Measurements from ENCODE around the gene DCC. TPM values are rescaled to one million over a fixed set of nuclear protein-coding genes. Genes with fewer than 3 reads are reported as not detected.

DCC gene
- polyA plus RNA-seq, 1 experiment, result 0.67 TPM

DNA sequence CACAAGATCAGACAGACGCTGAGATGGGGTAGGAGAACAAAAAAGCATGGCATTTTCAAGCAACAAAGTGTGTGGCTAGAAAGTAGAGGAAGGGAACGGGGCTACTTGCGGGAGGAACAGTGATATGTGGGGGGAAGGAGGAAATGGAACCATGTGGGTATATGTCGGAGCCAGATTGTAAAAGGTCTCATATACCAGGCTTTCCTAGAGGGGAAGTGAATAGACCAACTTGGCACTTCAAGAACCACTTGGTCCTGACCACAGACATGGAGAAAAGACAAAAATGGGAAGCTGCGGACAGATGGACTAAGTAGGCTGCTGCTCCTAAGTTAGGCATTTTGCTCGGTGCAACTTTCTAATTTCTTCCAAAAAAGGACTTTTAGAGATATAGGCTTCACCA, 196.0 kb downstream of the DCC start:
- TF ChIP-seq, protein P1, sequence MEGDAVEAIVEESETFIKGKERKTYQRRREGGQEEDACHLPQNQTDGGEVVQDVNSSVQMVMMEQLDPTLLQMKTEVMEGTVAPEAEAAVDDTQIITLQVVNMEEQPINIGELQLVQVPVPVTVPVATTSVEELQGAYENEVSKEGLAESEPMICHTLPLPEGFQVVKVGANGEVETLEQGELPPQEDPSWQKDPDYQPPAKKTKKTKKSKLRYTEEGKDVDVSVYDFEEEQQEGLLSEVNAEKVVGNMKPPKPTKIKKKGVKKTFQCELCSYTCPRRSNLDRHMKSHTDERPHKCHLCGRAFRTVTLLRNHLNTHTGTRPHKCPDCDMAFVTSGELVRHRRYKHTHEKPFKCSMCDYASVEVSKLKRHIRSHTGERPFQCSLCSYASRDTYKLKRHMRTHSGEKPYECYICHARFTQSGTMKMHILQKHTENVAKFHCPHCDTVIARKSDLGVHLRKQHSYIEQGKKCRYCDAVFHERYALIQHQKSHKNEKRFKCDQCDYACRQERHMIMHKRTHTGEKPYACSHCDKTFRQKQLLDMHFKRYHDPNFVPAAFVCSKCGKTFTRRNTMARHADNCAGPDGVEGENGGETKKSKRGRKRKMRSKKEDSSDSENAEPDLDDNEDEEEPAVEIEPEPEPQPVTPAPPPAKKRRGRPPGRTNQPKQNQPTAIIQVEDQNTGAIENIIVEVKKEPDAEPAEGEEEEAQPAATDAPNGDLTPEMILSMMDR (IDR thresholded peaks at IDR 0.05; ENCODE audit: low read depth, low read length), result no peak
- CTCF ChIA-PET, result no interaction called here

DNA sequence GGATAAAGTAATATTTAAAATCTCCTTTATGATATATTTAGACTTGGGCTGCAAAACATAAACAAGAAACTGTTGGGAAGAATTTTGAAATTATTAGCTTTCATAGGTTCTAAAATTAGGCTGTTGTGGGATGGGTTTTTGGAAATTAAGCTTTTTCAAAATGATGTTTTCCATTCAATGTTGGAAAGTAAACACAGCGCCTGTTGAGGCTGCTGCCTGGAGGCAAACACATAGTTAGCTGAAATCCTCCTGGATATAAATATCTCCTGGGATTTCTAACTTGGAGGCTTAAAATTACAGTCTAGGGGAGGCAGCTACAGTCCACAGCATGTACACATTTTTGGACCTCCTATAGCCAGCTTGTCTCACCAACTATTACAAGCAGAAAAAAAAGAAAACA, 197.3 kb downstream of the DCC start:
- ChIA-PET CTCF (no interaction called here), POLR2A (no interaction called here)
- TF ChIP-seq, protein P1 (IDR thresholded peaks at IDR 0.05; ENCODE audit: low read depth, low read length), result no peak
- Histone ChIP-seq H3K27me3 (ENCODE audit: control insufficient read depth, insufficient read depth, low read length) (no peaks in the 10 kb centered on the region), H3K4me3 (ENCODE audit: low read depth, low read length) (no peak overlapping the region), H3K9me3 (ENCODE audit: control insufficient read depth, insufficient read depth, low read length) (no peaks in the 10 kb centered on the region), H3K27ac (ENCODE audit: low read depth, low read length) (no peak overlapping the region)
- no peak for DNase-seq (ENCODE audit: low read depth, low spot score)

More for the DNA sequence above, 196.0 kb downstream of the DCC start:
- POLR2A ChIA-PET, result no interaction called here
- no peak for DNase-seq (ENCODE audit: low read depth, low spot score)
- no peaks in the 10 kb centered on the region for H3K9me3 ChIP-seq (ENCODE audit: control insufficient read depth, insufficient read depth, low read length)
- no peaks in the 10 kb centered on the region for H3K27me3 ChIP-seq (ENCODE audit: control insufficient read depth, insufficient read depth, low read length)
- no peak overlapping the region for H3K27ac ChIP-seq (ENCODE audit: low read depth, low read length)
- no peak overlapping the region for H3K4me3 ChIP-seq (ENCODE audit: low read depth, low read length)

DNA sequence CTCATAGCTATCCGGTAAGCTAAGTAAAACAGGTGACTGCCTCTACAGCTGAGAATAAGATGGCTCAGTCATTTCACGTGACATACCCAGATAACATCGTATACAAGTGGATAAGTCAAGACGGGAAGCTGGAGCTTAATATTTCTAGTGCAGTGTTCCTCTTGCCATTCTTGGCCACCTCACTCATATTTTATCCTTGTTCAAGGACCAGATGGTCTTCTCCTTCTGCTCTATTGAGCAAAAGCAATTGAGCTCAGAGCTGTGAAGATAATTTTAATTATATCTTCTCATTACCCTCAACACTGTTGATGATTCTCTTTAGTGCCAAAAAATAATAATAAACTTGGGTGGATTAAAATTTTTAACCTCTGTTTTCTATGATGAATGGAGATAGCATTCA, 201.1 kb downstream of the DCC start:
- Histone ChIP-seq H3K4me3 (ENCODE audit: low read depth, low read length) (no peak overlapping the region), H3K27me3 (ENCODE audit: control insufficient read depth, insufficient read depth, low read length) (no peaks in the 10 kb centered on the region), H3K9me3 (ENCODE audit: control insufficient read depth, insufficient read depth, low read length) (no peaks in the 10 kb centered on the region), H3K27ac (ENCODE audit: low read depth, low read length) (no peak overlapping the region)
- DNase-seq (ENCODE audit: low read depth, low spot score), result no peak
- POLR2A ChIA-PET, result no interaction called here
- TF ChIP-seq, protein P1 (IDR thresholded peaks at IDR 0.05; ENCODE audit: low read depth, low read length), result no peak
- CTCF ChIA-PET, result no interaction called here

DNA sequence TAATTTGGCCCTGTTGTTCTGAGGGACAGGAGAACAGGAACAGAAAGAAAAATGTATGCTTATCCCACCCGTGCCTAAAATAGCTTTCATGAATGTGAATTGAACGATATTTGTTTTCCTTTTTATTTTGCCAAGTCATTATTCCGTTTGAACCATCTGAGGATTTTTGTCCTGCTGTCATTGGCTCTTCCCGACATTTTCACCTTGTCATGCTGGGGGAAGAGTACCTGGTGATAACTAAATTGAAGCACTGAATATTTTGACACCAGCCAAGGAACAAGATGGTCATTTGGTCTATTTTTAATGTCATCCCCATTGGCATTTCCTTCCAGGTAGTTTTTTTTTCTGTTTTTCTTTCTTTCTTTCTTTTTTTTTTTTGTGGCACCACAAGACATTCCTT, 204.1 kb downstream of the DCC start:
- no peak overlapping the region for H3K27ac ChIP-seq (ENCODE audit: low read depth, low read length)
- DNase-seq (ENCODE audit: low read depth, low spot score), result no peak
- TF ChIP-seq, protein P1 (IDR thresholded peaks at IDR 0.05; ENCODE audit: low read depth, low read length), result no peak
- H3K9me3 ChIP-seq (ENCODE audit: control insufficient read depth, insufficient read depth, low read length), result no peaks in the 10 kb centered on the region
- no peaks in the 10 kb centered on the region for H3K27me3 ChIP-seq (ENCODE audit: control insufficient read depth, insufficient read depth, low read length)
- ChIA-PET POLR2A (no interaction called here), CTCF (no interaction called here)
- no peak overlapping the region for H3K4me3 ChIP-seq (ENCODE audit: low read depth, low read length)

DNA sequence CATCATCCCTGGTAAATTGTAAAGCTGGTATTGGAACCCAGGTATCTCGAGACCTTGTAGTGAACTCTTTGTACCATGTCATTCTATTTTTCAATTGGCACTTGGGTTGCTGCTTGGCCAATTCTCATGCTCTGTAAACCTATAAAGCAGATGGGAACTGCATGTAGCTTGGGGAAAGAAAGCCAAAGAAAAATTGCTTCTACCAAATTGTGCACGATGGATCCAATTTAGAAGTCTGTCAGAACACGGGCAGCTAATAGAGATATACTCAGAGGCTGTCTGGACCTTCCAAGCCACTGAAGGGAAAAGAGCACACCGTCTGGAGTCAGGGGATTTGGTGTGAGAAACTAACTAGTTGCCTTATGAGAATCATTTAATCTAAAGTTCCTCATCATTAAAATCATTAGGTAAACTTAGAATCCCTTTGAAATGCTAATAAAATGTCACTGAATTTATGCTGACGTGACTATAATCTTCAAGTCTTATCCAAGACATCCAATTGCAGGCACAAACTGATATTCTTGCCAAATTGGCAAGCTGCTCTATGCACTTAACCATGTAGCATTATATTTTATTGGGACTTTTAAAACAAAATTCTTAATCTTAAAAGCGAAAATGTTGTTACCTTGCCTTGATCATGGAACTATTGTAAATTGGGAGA, 206.8 kb downstream of the DCC start:
- no peak for DNase-seq (ENCODE audit: low read depth, low spot score)

More for the DNA sequence above, 206.8 kb downstream of the DCC start:
- Histone ChIP-seq H3K9me3 (ENCODE audit: control insufficient read depth, insufficient read depth, low read length) (no peaks in the 10 kb centered on the region), H3K4me3 (ENCODE audit: low read depth, low read length) (no peak overlapping the region), H3K27ac (ENCODE audit: low read depth, low read length) (no peak overlapping the region), H3K27me3 (ENCODE audit: control insufficient read depth, insufficient read depth, low read length) (no peaks in the 10 kb centered on the region)
- ChIA-PET CTCF (no interaction called here), POLR2A (no interaction called here)
- TF ChIP-seq, protein P1 (IDR thresholded peaks at IDR 0.05; ENCODE audit: low read depth, low read length), result no peak

Data from AG04450 (cell line).